Activated CD4-positive, alpha-beta T cell treated with anti-CD3 and anti-CD28 coated beads, Interleukin-2, amount 50 U/mL, for 24 hours (primary cell): ENCODE data around the gene BBS1.
A peak's percentile ranks its signal among the peaks of the same experiment; 100 is the strongest.

ENCODE experiments used
- DNase-seq, 2 donors: peaks; one replicate each; pipeline ENCODE4 v3.0.0-alpha.2; 2020; ENCODE audit warnings: low read depth in 1 of 2, low spot score in 1 of 2

The BBS1 gene

GRCh38 chr11:66476841-66477251, 33.6 kb upstream of the BBS1 start:
- no peak for DNase-seq

GRCh38 chr11:66477263-66478201, 32.9 kb upstream of the BBS1 start:
- DNase-seq: no peak

DNA sequence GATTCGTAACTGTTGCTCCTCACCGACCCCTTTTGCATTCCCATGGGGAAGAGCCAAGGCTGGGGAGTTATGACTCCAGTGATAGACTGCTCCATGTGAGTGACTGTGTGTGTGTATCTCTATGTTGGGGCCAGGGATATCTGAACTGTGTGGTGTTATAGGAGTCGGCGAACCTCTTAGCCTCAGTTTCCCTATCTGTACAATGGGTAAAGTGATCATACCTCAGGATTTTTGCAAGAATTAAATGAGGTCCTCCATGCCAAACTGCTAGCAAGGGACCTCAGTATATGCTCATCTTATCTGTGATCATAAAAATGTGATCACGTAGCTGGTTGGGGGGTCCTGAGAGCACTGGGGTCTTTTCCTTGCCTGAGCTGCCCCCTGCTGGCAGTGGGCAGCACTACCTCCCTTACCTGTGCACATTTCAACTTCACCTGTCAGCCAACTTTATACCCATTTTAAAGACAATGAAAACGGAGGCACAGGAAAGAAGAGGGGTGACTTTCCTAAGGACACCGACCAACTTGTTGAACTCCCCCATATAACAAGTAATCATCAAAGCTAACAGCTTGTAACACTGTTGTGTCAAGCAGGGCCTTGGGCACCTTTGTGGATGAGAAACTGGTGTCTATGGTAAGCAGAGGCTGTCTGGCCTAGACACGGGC, 31.6 kb upstream of the BBS1 start:
- no peak for DNase-seq

DNA sequence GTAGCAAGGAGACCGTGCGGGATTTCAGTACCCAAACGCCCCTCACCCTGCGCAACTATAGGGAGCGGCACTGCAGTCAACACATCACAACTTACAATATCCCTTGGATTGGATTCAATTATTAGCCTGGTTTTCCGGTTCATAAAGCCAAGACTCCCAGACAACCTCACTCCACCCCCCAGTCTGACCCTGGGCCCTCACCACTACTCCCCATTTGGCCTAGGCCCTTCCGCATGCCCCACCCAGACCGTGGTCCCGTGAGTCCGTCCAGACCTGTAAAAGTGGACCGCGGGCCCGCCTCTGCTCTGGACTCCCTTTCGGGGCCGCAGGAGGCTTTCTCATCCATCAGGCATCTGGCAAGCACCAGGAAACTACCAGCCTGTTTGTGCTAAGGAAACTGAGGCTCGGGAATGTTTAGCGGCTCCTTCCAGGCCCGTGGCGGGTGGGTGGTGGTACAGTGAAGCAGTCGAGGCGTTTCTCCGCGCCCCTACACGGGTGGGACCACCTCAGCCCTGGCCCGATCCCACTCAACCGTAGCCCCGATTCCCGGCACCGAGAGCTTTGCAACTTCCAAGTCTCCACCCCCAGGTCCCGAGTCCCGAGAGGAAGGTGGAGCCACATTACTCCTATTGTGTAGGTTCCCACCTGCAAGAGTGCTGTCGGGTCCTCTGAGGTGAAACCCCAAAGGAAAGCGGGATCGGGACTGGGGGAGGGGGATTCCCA, 30.9 kb upstream of the BBS1 start:
- DNase-seq: no peak

DNA sequence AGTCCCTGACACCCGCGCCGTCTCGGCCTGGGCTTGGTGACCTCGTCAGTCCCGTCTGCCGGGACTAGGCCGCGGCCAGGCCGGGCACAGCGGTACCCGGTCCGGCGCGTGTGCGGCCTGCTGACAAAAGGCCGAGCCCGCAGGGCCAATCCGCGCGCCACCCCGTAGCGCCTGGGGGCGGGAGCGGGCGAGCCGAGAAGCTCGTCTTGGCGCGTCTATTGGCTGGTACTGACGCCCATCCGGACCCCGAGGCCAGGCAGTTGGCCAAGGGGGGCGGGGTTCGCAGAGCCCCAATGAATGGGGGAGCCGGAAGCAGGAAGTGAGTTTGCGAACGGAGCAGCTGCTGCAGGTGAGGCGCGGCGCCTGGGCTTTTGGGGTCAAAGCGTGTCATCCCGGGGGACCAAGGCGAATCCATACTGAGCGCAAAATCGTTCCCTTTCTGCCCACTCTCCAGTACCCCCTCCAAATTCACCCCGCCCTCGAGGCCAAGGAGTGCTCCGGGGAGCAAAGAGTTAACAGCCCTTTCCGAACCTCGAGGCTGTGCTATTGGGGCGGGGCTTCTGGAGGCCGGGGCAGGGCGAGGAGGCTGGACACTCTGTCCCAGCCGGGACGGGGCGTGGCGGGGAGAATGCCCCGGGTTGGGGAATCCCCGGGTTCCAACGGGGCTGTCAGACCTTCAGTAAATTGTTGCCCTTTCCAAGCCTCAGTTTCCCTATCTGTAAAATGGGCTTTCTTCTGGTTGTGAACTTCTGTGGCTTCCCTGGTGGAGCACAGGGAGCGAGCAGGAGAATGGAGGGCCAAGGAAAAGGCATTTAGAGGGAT, 30.1 kb upstream of the BBS1 start, which contains the start of gene DPP3:
Gene DPP3 (plus strand): TSS at position 318 of the 822 bp plus-strand sequence. CDS start 1,767 bp downstream, outside the sequence.
- DNase-seq: peak; percentile 86 to 92

DNA sequence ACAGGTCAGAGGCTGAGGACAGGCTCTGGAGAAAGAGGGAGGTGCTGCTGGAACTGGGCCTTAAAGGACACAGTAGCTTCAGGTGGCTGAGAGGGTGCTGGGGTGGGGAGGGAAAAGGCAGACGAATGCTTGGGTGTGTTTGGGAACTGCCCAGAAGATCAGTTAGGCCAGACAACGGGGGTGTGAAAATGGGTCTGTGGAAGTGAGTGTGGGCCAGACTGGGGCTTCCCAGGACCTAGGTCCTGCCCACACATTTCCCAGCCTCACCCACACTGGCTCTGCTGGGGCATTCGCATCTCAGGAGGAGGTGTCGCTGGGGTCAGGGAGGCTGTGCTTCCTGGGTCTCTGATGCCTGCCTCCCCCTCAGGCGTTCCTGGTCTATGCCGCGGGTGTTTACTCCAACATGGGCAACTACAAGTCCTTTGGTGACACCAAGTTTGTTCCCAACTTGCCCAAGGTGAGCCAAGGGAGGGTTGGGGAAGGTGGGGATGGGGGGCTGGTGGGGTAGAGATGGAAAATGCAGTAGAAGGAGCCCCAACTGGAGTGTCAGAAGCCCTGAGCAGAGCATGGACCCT, 25.5 kb upstream of the BBS1 start:
- DNase-seq: no peak

- DNase-seq: no peak
Measured at GRCh38 chr11:66488957-66489356, 21.5 kb upstream of the BBS1 start.

GRCh38 chr11:66489636-66490035, 20.8 kb upstream of the BBS1 start:
- DNase-seq: no peak

GRCh38 chr11:66491315-66491935, 19.0 kb upstream of the BBS1 start:
- DNase-seq: no peak

GRCh38 chr11:66492161-66492865, 18.1 kb upstream of the BBS1 start:
- DNase-seq: no peak

- DNase-seq: no peak
Measured at GRCh38 chr11:66493130-66493529, 17.3 kb upstream of the BBS1 start.

GRCh38 chr11:66494458-66494857, 16.0 kb upstream of the BBS1 start:
- DNase-seq: no peak

DNA sequence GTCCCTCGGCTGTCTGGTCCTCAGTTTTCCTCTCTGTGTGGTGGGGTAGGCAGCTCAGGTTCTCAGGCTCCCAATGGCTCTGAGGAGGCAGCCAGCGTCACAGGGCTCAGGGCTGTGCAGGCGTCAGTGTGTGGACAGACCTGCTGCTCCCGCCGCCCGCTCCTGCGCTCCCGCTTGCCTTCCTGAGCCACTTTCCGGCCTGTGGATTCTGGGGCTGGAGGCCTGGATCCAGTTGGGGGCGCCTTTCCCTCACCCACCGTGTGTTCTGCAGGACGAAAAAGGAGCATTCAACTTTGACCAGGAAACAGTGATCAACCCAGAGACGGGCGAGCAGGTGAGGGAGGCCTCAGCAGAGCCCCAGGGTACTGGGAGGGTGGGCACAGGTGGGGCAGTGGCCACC, 15.5 kb upstream of the BBS1 start:
- DNase-seq: no peak

GRCh38 chr11:66495401-66495854, 15.0 kb upstream of the BBS1 start:
- no peak for DNase-seq

DNA sequence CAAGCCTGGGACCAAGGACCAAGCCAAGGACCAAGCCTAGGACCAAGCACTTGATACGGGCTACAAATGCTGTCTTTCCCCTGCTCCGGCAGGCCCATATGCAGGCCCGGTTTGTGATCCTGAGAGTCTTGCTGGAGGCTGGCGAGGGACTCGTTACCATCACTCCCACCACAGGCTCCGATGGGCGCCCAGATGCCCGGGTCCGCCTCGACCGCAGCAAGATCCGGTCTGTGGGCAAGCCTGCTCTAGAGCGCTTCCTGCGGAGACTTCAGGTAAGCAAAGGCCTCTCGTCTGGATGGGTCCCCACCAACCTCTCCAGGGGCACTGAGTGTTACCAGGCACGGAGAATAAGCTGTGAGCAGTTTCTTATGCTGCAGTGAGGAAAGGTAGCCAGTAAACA, 13.2 kb upstream of the BBS1 start:
- no peak for DNase-seq

GRCh38 chr11:66498506-66498905, 11.9 kb upstream of the BBS1 start:
- no peak for DNase-seq

- DNase-seq: no peak
Measured at GRCh38 chr11:66505276-66505816, 5.1 kb upstream of the BBS1 start.

DNA sequence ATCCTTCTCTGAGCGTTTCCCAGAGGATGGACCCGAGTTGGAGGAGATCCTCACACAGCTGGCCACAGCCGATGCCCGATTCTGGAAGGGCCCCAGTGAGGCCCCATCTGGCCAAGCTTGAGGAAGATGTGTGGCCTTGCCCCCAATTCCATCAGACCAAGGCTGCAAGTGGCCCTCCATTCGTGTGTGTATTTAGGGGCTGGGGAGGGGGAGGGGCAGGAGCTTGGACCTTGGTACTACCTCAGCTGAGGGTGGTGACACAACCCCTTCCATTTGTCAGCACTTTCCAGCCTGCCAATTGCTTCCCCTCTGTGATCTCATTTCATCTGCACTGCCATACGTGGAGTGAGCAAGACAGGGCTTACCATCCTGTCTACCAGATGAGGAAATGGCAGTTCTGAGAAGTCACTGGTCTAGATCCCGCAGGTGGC, 1.3 kb upstream of the BBS1 start:
- no peak for DNase-seq

DNA sequence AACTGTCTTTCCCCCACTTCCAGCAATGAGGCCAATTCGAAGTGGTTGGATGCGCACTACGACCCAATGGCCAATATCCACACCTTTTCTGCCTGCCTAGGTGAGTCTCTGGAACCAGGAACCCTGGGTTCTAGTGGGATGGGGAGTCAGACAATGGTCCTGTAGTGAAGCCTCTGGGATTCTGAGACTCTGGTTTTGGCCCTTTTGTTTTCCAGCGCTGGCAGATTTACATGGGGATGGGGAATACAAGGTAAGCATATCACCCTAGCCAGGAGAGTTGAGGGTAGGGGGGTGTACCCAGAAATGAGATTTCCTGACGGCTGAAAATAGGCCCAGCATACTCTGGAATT, 530 bp downstream of the BBS1 start:
- DNase-seq: no peak
